ENCODE measurements around the gene AP2A2. TPM values are rescaled to one million over a fixed set of nuclear protein-coding genes. Genes with fewer than 3 reads are reported as not detected.

The AP2A2 gene
- total RNA-seq, 4 donors from 2014 or later = 79.2 to 115 (median 110) TPM

- TF ChIP-seq CTCF (IDR thresholded peaks at IDR 0.05; ENCODE audit: low read depth) = no peak
These were observed 92.4 kb downstream of the AP2A2 start for GRCh38 chr11:1018091-1018490.

GRCh38 chr11:1019321-1019910 lies 93.7 kb downstream of the AP2A2 start:
- TF ChIP-seq CTCF (IDR thresholded peaks at IDR 0.05; ENCODE audit: low read depth) = no peak

- TF ChIP-seq CTCF (IDR thresholded peaks at IDR 0.05; ENCODE audit: low read depth) = no peak
These were observed 94.7 kb downstream of the AP2A2 start for GRCh38 chr11:1020211-1020905.

- TF ChIP-seq CTCF (IDR thresholded peaks at IDR 0.05; ENCODE audit: low read depth) = no peak
These were observed 96.7 kb downstream of the AP2A2 start for GRCh38 chr11:1022411-1022810.

- no peak for TF ChIP-seq CTCF (IDR thresholded peaks at IDR 0.05; ENCODE audit: low read depth)
These were observed 97.5 kb downstream of the AP2A2 start for GRCh38 chr11:1022908-1023810.

- TF ChIP-seq CTCF (IDR thresholded peaks at IDR 0.05; ENCODE audit: low read depth) = no peak
These were observed 98.3 kb downstream of the AP2A2 start for GRCh38 chr11:1023811-1024596.
